ENCODE measurements around the gene FLYWCH1. TPM values are rescaled to one million over a fixed set of nuclear protein-coding genes. Genes with fewer than 3 reads are reported as not detected.
"Not testable (repeated sequence)": the region's sequence is repeated elsewhere in the genome, so short reads cannot be mapped to it uniquely, and the experiment has no call there.

Gene FLYWCH1
- total RNA-seq, 2 experiments from 2014 or later, result 33.4 to 34.9 TPM

GRCh38 chr16:2907084-2907753 lies 4.5 kb upstream of the FLYWCH1 start:
- CTCF ChIA-PET, result interaction anchor here (0.6 to 3.0 kb wide), 12 partner anchors 9 to 68 kb away, joined by 3 to 15 read pairs (median 6); partner anchors contain the start of gene FLYWCH2
- H3K9me3 Mint-ChIP-seq; intact Hi-C loops (cut with micrococcal nuclease): not testable (repeated sequence)

GRCh38 chr16:2910441-2910969 lies 1.2 kb upstream of the FLYWCH1 start:
- ATAC-seq (no peak), DNase-seq (no peak)
- H3K36me3 Mint-ChIP-seq (ENCODE audit: low read depth), result peaks cover 3% of the 10 kb centered on the region
- H3K9me3 Mint-ChIP-seq, result no peaks in the 10 kb centered on the region
- H3K27ac Mint-ChIP-seq, result no peak overlapping the region
- H3K4me3 Mint-ChIP-seq, result peak overlapping the region; percentile 85
- intact Hi-C loops (cut with micrococcal nuclease), result loop anchor here (5.0 kb wide), 1 partner anchor 33 kb away; no protein-coding TSS in a partner anchor
- ChIA-PET POLR2A (interaction anchor here (1.3 kb wide), 1 partner anchor 59 kb away, joined by 3 read pairs; no protein-coding TSS in a partner anchor), CTCF (interaction anchor here (0.8 to 7.6 kb wide), 5 partner anchors 10 to 71 kb away, joined by 4 to 45 read pairs (median 25); partner anchors contain the start of gene PKMYT1)
- no peak for TF ChIP-seq CTCF (IDR thresholded peaks at IDR 0.05)
- peaks cover 36% of the 10 kb centered on the region for H3K4me1 Mint-ChIP-seq (ENCODE audit: low read depth)
- no peaks in the 10 kb centered on the region for H3K27me3 Mint-ChIP-seq

More at GRCh38 chr16:2907084-2907753, 4.5 kb upstream of the FLYWCH1 start:
- ATAC-seq; POLR2A ChIA-PET; H3K27ac Mint-ChIP-seq; H3K27me3 Mint-ChIP-seq; H3K4me3 Mint-ChIP-seq; H3K36me3 Mint-ChIP-seq (ENCODE audit: low read depth): not testable (repeated sequence)
- peak; percentile 59 for TF ChIP-seq CTCF (IDR thresholded peaks at IDR 0.05)
- peaks cover 25% of the 10 kb centered on the region for H3K4me1 Mint-ChIP-seq (ENCODE audit: low read depth)
- DNase-seq, result peak; percentile 64

- Mint-ChIP-seq H3K9me3 (no peaks in the 10 kb centered on the region), H3K36me3 (ENCODE audit: low read depth) (peaks cover 5% of the 10 kb centered on the region), H3K27me3 (no peaks in the 10 kb centered on the region), H3K4me3 (peak overlapping the region; percentile 85), H3K27ac (peak overlapping the region; percentile 81), H3K4me1 (ENCODE audit: low read depth) (peaks cover 24% of the 10 kb centered on the region)
- no peak for TF ChIP-seq CTCF (IDR thresholded peaks at IDR 0.05)
- ATAC-seq, result peak; percentile 17
- ChIA-PET POLR2A (interaction anchor here (0.6 to 1.5 kb wide), 5 partner anchors 9 to 108 kb away, joined by 3 to 5 read pairs (median 3); partner anchors contain the start of genes FLYWCH2 and TNFRSF12A), CTCF (interaction anchor here (1.2 to 7.6 kb wide), 6 partner anchors 8 to 74 kb away, joined by 3 to 45 read pairs (median 20); no protein-coding TSS in a partner anchor)
- DNase-seq, result peak; percentile 43
- intact Hi-C loops (cut with micrococcal nuclease), result loop anchor here (5.0 kb wide), 1 partner anchor 35 kb away; no protein-coding TSS in a partner anchor
Observed at GRCh38 chr16:2912330-2913199, 834 bp downstream of the FLYWCH1 start.

- Mint-ChIP-seq H3K9me3 (no peaks in the 10 kb centered on the region), H3K27me3 (no peaks in the 10 kb centered on the region), H3K36me3 (ENCODE audit: low read depth) (peaks cover 6% of the 10 kb centered on the region), H3K27ac (no peak overlapping the region), H3K4me1 (ENCODE audit: low read depth) (peaks cover 23% of the 10 kb centered on the region), H3K4me3 (peak overlapping the region; percentile 85)
- TF ChIP-seq CTCF (IDR thresholded peaks at IDR 0.05), result no peak
- POLR2A ChIA-PET, result interaction anchor here (0.7 to 1.4 kb wide), 3 partner anchors 11 to 75 kb away, joined by 3 to 5 read pairs (median 4); no protein-coding TSS in a partner anchor
- no peak for DNase-seq
- intact Hi-C loops (cut with micrococcal nuclease), result loop anchor here (5.0 kb wide), 1 partner anchor 36 kb away; no protein-coding TSS in a partner anchor
- CTCF ChIA-PET, result interaction anchor here (2.0 to 7.6 kb wide), 5 partner anchors 7 to 75 kb away, joined by 5 to 45 read pairs (median 25); no protein-coding TSS in a partner anchor
- ATAC-seq, result no peak
Observed at GRCh38 chr16:2913603-2914002, 1.9 kb downstream of the FLYWCH1 start.

All from activated CD8-positive, alpha-beta T cell treated with anti-CD3 and anti-CD28 coated beads for 36 hours (primary cell).